ENCODE measurements around the gene MAP3K5. TPM values are rescaled to one million over a fixed set of nuclear protein-coding genes. Genes with fewer than 3 reads are reported as not detected.
A peak's percentile ranks its signal among the peaks of the same experiment; 100 is the strongest.

The MAP3K5 gene
- total RNA-seq, 1 donor from 2014 or later = 1.6 TPM

DNA sequence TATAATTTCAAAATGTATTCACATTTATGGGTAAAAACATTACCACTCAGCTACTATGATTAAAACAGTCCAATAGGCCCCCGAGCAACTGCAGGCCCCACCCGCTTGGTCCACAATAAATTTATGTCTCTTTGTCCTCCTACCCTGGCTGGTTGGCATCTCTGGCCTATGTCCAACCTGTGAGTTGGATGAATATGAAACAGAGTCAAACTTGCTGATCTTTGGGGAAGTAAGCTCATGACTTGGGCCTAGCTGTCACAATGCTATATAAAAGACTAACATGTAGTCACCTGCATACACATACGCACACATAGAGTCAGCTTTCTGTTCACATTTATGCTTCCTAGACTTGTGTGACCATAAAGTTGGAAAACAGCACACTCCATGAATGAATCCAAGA lies 262.6 kb downstream of the MAP3K5 start:
- Mint-ChIP-seq H3K27me3 (ENCODE audit: unreplicated experiment) (peaks cover 51% of the 10 kb centered on the region), H3K36me3 (ENCODE audit: unreplicated experiment) (no peaks in the 10 kb centered on the region), H3K4me1 (ENCODE audit: unreplicated experiment) (peaks cover 6% of the 10 kb centered on the region), H3K4me3 (ENCODE audit: unreplicated experiment) (no peak overlapping the region), H3K9me3 (ENCODE audit: unreplicated experiment) (no peaks in the 10 kb centered on the region), H3K27ac (ENCODE audit: unreplicated experiment) (no peak overlapping the region)
- no peak for DNase-seq (ENCODE audit: extremely low spot score, unreplicated experiment)
- TF ChIP-seq, protein P1, sequence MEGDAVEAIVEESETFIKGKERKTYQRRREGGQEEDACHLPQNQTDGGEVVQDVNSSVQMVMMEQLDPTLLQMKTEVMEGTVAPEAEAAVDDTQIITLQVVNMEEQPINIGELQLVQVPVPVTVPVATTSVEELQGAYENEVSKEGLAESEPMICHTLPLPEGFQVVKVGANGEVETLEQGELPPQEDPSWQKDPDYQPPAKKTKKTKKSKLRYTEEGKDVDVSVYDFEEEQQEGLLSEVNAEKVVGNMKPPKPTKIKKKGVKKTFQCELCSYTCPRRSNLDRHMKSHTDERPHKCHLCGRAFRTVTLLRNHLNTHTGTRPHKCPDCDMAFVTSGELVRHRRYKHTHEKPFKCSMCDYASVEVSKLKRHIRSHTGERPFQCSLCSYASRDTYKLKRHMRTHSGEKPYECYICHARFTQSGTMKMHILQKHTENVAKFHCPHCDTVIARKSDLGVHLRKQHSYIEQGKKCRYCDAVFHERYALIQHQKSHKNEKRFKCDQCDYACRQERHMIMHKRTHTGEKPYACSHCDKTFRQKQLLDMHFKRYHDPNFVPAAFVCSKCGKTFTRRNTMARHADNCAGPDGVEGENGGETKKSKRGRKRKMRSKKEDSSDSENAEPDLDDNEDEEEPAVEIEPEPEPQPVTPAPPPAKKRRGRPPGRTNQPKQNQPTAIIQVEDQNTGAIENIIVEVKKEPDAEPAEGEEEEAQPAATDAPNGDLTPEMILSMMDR (IDR thresholded peaks at IDR 0.05) = no peak

DNA sequence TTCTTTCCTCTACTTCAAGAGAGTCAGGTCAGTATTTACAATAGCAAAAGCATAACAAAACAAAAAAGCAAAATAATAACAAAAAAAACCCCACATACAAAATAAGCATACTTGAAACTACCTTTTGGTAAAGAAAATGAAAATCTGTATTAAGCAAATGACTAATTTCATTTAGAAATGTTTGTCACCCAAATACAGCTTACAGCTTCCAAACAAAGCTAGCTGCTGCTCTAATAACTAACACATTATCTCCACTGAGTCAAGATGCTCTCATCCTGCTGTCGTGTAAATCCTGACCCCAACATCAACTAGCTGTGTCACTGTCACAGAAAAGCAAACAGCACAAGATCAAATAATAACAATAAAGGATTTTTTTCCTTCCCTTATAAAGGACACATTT lies 263.8 kb downstream of the MAP3K5 start:
- H3K27me3 Mint-ChIP-seq (ENCODE audit: unreplicated experiment) = peaks cover 51% of the 10 kb centered on the region
- no peak overlapping the region for H3K4me3 Mint-ChIP-seq (ENCODE audit: unreplicated experiment)
- TF ChIP-seq, protein P1 (IDR thresholded peaks at IDR 0.05) = no peak
- no peak for DNase-seq (ENCODE audit: extremely low spot score, unreplicated experiment)
- H3K27ac Mint-ChIP-seq (ENCODE audit: unreplicated experiment) = no peak overlapping the region
- H3K4me1 Mint-ChIP-seq (ENCODE audit: unreplicated experiment) = peaks cover 6% of the 10 kb centered on the region
- H3K9me3 Mint-ChIP-seq (ENCODE audit: unreplicated experiment) = no peaks in the 10 kb centered on the region
- no peaks in the 10 kb centered on the region for H3K36me3 Mint-ChIP-seq (ENCODE audit: unreplicated experiment)

DNA sequence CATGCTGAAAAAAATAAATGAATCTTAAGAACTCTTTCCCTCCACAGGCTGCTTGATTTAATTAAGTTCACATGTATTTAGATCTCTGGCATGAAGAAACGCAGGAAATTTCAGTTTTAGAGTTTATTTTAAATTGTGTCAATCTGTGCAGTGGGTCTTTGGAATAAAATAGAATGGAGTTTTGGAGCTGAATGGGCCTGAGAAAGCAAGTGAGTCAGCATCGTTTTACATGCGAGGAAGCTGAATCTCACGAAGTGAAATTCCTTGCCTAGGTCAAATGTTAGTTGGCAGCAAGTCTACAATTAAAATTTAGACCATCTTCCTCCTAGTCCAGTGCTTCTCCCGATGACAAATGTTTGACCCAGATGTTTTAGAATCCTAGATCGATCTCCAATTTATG lies 264.4 kb downstream of the MAP3K5 start:
- Mint-ChIP-seq H3K27me3 (ENCODE audit: unreplicated experiment) (peaks cover 46% of the 10 kb centered on the region), H3K9me3 (ENCODE audit: unreplicated experiment) (no peaks in the 10 kb centered on the region), H3K4me3 (ENCODE audit: unreplicated experiment) (no peak overlapping the region), H3K27ac (ENCODE audit: unreplicated experiment) (no peak overlapping the region), H3K4me1 (ENCODE audit: unreplicated experiment) (peaks cover 6% of the 10 kb centered on the region), H3K36me3 (ENCODE audit: unreplicated experiment) (no peaks in the 10 kb centered on the region)
- no peak for DNase-seq (ENCODE audit: extremely low spot score, unreplicated experiment)
- TF ChIP-seq, protein P1 (IDR thresholded peaks at IDR 0.05) = no peak

DNA sequence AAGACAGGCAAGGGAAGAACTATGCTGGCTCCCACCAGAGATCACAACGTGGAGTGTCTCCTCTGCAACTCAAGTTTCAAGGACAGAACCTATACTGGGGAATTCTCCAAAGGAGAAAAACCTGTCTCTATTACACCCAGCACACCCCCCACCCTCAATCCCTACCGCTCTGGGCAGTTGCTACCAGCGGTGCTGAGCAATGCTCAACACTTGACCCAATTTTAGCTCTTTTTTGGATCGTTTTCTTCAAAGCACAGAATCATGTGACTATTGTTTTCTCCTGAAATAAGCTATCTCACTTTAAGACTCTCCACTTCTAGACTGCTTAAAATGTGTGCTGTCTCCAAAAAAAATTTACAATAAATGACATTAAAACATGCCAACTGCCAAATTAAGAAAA lies 265.3 kb downstream of the MAP3K5 start:
- no peak for DNase-seq (ENCODE audit: extremely low spot score, unreplicated experiment)
- Mint-ChIP-seq H3K9me3 (ENCODE audit: unreplicated experiment) (no peaks in the 10 kb centered on the region), H3K4me3 (ENCODE audit: unreplicated experiment) (no peak overlapping the region), H3K36me3 (ENCODE audit: unreplicated experiment) (no peaks in the 10 kb centered on the region), H3K4me1 (ENCODE audit: unreplicated experiment) (peaks cover 6% of the 10 kb centered on the region), H3K27me3 (ENCODE audit: unreplicated experiment) (peaks cover 42% of the 10 kb centered on the region), H3K27ac (ENCODE audit: unreplicated experiment) (no peak overlapping the region)
- TF ChIP-seq, protein P1 (IDR thresholded peaks at IDR 0.05) = no peak

DNA sequence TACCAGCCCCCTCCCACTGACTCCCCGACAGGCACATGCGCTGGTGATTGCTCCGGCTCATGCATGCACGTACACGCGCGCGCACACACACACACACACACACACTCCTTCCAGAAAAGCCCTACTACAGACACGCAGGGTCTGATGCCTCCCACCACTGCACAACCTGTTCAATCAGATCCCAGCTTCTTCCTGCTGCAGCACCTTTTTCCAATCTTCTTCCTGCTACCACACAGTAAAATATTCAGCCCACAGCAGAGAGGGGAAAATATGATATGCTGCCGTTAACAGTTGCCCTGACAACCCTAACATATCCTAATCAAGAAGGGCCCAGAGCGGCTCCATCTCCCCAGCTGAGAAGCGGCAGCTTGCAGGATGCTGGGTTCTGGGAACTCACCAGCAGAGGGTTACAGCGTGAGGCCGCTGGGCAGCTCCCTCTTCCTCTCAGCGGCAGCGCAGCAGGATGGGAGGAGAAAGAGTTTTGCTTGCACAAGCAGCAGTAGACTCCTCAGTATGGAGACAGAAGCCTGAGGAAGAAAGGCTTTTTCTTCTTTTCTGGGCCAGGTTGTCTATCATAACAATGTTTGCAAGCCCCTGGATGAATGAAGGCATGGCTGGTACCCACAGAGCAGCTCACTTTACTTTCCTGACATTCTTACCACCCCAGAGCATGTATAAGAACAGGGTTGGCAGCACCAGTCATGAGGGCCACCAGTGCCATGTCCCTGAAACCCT lies 265.9 kb downstream of the MAP3K5 start:
- DNase-seq (ENCODE audit: extremely low spot score, unreplicated experiment) = no peak
- no peak overlapping the region for H3K27ac Mint-ChIP-seq (ENCODE audit: unreplicated experiment)
- TF ChIP-seq, protein P1 (IDR thresholded peaks at IDR 0.05) = peak; percentile 45
- no peak overlapping the region for H3K4me3 Mint-ChIP-seq (ENCODE audit: unreplicated experiment)
- H3K4me1 Mint-ChIP-seq (ENCODE audit: unreplicated experiment) = peaks cover 6% of the 10 kb centered on the region
- no peaks in the 10 kb centered on the region for H3K36me3 Mint-ChIP-seq (ENCODE audit: unreplicated experiment)
- H3K9me3 Mint-ChIP-seq (ENCODE audit: unreplicated experiment) = no peaks in the 10 kb centered on the region
- peaks cover 41% of the 10 kb centered on the region for H3K27me3 Mint-ChIP-seq (ENCODE audit: unreplicated experiment)

Measured in osteocyte (in vitro differentiated cells).